Breast epithelium (tissue), 4 donors: ENCODE measurements around the gene DRD4. TPM values are rescaled to one million over a fixed set of nuclear protein-coding genes. Genes with fewer than 3 reads are reported as not detected.

ENCODE experiments used
- DNase-seq, 2 donors: peaks; one replicate each; pipeline ENCODE4 v3.0.0-alpha.2; 2019; ENCODE audit warnings: low spot score in 2 of 2
- H3K27ac ChIP-seq, 2 donors: fragments of 200-600 bp; sonication (generic) in 1 of 2; one replicate each; pipeline ENCODE4 v1.5.1; 2016 to 2019; ENCODE audit warnings: mild to moderate bottlenecking in 1 of 2
- H3K27me3 ChIP-seq, 2 donors: fragments of 200-600 bp; sonication (generic) in 1 of 2; one replicate each; pipeline versions ENCODE4 v1.5.1 to v1.6.0; 2017 to 2019; ENCODE audit warnings: control low read depth in 1 of 2, mild to moderate bottlenecking in 1 of 2
- H3K36me3 ChIP-seq: fragments of 200-600 bp; one replicate; pipeline ENCODE4 v1.5.1; 2019
- H3K4me1 ChIP-seq, 2 donors: fragments of 200-600 bp; sonication (generic); one replicate each; pipeline ENCODE4 v1.5.1; 2016 to 2019; ENCODE audit warnings: control low read depth in 1 of 2
- H3K4me3 ChIP-seq, 3 donors: fragments of 200-600 bp; sonication (generic); 1 replicate in 2 of 3; 2 replicates in 1 of 3; pipeline ENCODE4 v1.5.1; 2016 to 2019; ENCODE audit warnings: mild to moderate bottlenecking in 3 of 3, moderate library complexity in 2 of 3
- H3K9me3 ChIP-seq, 2 donors: fragments of 200-600 bp; sonication (generic) in 1 of 2; one replicate each; pipeline ENCODE4 v1.5.1; 2016 to 2019; ENCODE audit warnings: control low read depth in 1 of 2
- CTCF ChIP-seq, 3 donors: fragments of 450-650 bp; IDR thresholded peaks; one replicate each; pipeline ENCODE4 v1.5.1; 2016 to 2017; ENCODE audit warnings: antibody characterized with exemption in 3 of 3, mild to moderate bottlenecking in 3 of 3, moderate library complexity in 3 of 3
- POLR2A ChIP-seq: fragments of 450-650 bp; IDR thresholded peaks from one replicate; pipeline ENCODE4 v1.6.1; 2016; ENCODE audit warnings: antibody characterized with exemption, mild to moderate bottlenecking, moderate library complexity
- POLR2AphosphoS5 ChIP-seq, 3 donors: sonication (generic); formaldehyde crosslinking; IDR thresholded peaks; one replicate each; pipeline ENCODE4 v1.6.1; 2017; ENCODE audit warnings: antibody characterized with exemption in 3 of 3
- intact Hi-C: fragments of 100-400 bp; cut with DNase I; formaldehyde crosslinking; loops from one replicate; pipeline ENCODE4 v1.15.1; 2023; ENCODE audit warnings: low total_unique reads
- total RNA-seq, 3 donors: library from RNA; depleted of rRNA; stranded (reverse); fragments of >200 nt; gene quantifications; one replicate each; pipeline ENCODE4 v1.1.0, GENCODE V29; 2016

Gene DRD4
- total RNA-seq, 3 donors from 2014 or later, result 0.29 TPM; not detected in 2

- Histone ChIP-seq H3K27me3 (no peaks in the 10 kb centered on the region), H3K9me3 (no peaks in the 10 kb centered on the region), H3K4me1 (no peaks in the 10 kb centered on the region), H3K4me3 (no peak overlapping the region), H3K27ac (no peak overlapping the region), H3K36me3 (peaks cover 2% of the 10 kb centered on the region)
- intact Hi-C loops, result no loop called here
- no peak for DNase-seq
- TF ChIP-seq POLR2AphosphoS5 (IDR thresholded peaks at IDR 0.05), result no peak
- TF ChIP-seq POLR2A, result no peak
- TF ChIP-seq CTCF (IDR thresholded peaks at IDR 0.05), result no peak
These were observed 39.8 kb upstream of the DRD4 start for GRCh38 chr11:597166-597725.

GRCh38 chr11:598005-598680 lies 38.9 kb upstream of the DRD4 start:
- no peaks in the 10 kb centered on the region for H3K36me3 ChIP-seq
- no peaks in the 10 kb centered on the region for H3K27me3 ChIP-seq
- H3K27ac ChIP-seq, result no peak overlapping the region
- DNase-seq, result no peak
- no peak overlapping the region for H3K4me3 ChIP-seq
- intact Hi-C loops, result no loop called here
- TF ChIP-seq POLR2A (no peak), POLR2AphosphoS5 (IDR thresholded peaks at IDR 0.05) (no peak), CTCF (IDR thresholded peaks at IDR 0.05) (no peak)
- H3K9me3 ChIP-seq, result no peaks in the 10 kb centered on the region
- H3K4me1 ChIP-seq, result no peaks in the 10 kb centered on the region

- H3K4me3 ChIP-seq, result no peak overlapping the region
- no peaks in the 10 kb centered on the region for H3K4me1 ChIP-seq
- TF ChIP-seq POLR2A, result no peak
- TF ChIP-seq CTCF (IDR thresholded peaks at IDR 0.05), result no peak
- TF ChIP-seq POLR2AphosphoS5 (IDR thresholded peaks at IDR 0.05), result no peak
- H3K27ac ChIP-seq, result no peak overlapping the region
- H3K9me3 ChIP-seq, result no peaks in the 10 kb centered on the region
- intact Hi-C loops, result loop anchor here (1.0 kb wide), 1 partner anchor 15 kb away; no protein-coding TSS in a partner anchor
- peaks cover 6% of the 10 kb centered on the region for H3K36me3 ChIP-seq
- no peak for DNase-seq
- H3K27me3 ChIP-seq, result no peaks in the 10 kb centered on the region
These were observed 35.4 kb upstream of the DRD4 start for GRCh38 chr11:601573-602245.

GRCh38 chr11:603154-603553 lies 33.9 kb upstream of the DRD4 start:
- H3K4me1 ChIP-seq, result no peaks in the 10 kb centered on the region
- intact Hi-C loops, result no loop called here
- no peak for DNase-seq
- H3K9me3 ChIP-seq, result no peaks in the 10 kb centered on the region
- no peaks in the 10 kb centered on the region for H3K27me3 ChIP-seq
- no peak overlapping the region for H3K27ac ChIP-seq
- H3K4me3 ChIP-seq, result no peak overlapping the region
- no peak for TF ChIP-seq POLR2A
- TF ChIP-seq CTCF (IDR thresholded peaks at IDR 0.05), result no peak
- no peak for TF ChIP-seq POLR2AphosphoS5 (IDR thresholded peaks at IDR 0.05)
- peaks cover 6% of the 10 kb centered on the region for H3K36me3 ChIP-seq
